Activated T-cell treated with anti-CD3 and anti-CD28 coated beads, Interleukin-2, amount 50 U/mL, for 24 hours (primary cell): ENCODE data around the gene MNAT1.
A peak's percentile ranks its signal among the peaks of the same experiment; 100 is the strongest.

Experiments used
- DNase-seq: peaks from one replicate; pipeline ENCODE4 v3.0.0-alpha.2; 2020
- H3K27ac Mint-ChIP-seq: 2 replicates; pipeline ENCODE4 v1.8.0; 2020; ENCODE audit warnings: mild to moderate bottlenecking, mixed read lengths
- H3K27me3 Mint-ChIP-seq: 2 replicates; pipeline ENCODE4 v1.8.0; 2020; ENCODE audit warnings: mixed read lengths
- H3K36me3 Mint-ChIP-seq: 2 replicates; pipeline ENCODE4 v1.8.0; 2020; ENCODE audit warnings: low read depth, mixed read lengths
- H3K4me1 Mint-ChIP-seq: 2 replicates; pipeline ENCODE4 v1.8.0; 2020; ENCODE audit warnings: low read depth, mixed read lengths
- H3K4me3 Mint-ChIP-seq: 2 replicates; pipeline ENCODE4 v1.8.0; 2020; ENCODE audit warnings: mild to moderate bottlenecking, moderate library complexity, mixed read lengths
- H3K9me3 Mint-ChIP-seq: 2 replicates; pipeline ENCODE4 v1.8.0; 2020; ENCODE audit warnings: mixed read lengths

Gene MNAT1

DNA sequence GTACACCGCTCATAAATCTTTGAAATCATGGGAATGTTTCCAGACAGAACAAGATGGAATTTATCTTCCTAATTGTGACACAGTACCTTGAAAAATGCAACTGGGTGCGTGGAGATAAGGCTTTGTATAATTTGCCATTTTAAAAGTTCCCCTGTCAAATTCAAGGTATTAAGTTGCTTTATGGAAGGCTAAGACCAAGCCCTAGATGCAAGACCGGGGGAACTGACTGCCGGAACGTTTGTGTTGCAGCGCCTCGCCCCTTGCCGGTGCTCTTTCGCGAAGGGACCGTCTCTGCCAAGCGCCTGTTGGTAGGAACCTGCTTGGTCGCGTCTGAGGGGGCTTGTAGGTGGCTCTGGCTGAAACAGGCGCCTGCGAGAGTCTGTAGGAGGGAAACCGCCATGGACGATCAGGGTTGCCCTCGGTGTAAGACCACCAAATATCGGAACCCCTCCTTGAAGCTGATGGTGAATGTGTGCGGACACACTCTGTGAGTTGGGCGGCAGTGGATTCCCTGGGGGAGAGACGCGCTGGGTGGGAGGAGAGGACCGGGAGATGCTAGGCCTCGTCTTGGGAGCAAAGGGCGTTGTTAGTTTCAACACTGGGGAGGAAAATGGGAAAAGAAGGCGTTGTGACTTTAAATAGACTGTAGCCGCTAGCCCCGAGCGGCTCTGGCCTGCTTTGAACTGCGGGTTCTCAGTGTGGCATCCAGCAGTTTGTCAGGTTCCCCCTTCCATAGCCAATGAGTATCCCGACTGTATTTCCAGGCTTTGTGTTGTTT is at the start of gene MNAT1:
MNAT1 (plus strand) TSS at position 297 of the 778 bp plus-strand sequence; CDS start at position 399, 102 bp downstream.
- Mint-ChIP-seq H3K27ac (peak within 1 kb of the TSS; percentile 92), H3K9me3 (no peaks in the 10 kb centered on the region), H3K36me3 (peaks cover 8% of the 10 kb centered on the region), H3K4me3 (peak within 1 kb of the TSS; percentile 93), H3K4me1 (peaks cover 22% of the 10 kb centered on the region), H3K27me3 (peaks cover 15% of the 10 kb centered on the region)
- DNase-seq = peak; percentile 89

- H3K27me3 Mint-ChIP-seq = peaks cover 24% of the 10 kb centered on the region
- no peak overlapping the region for H3K27ac Mint-ChIP-seq
- no peak overlapping the region for H3K4me3 Mint-ChIP-seq
- H3K36me3 Mint-ChIP-seq = no peaks in the 10 kb centered on the region
- no peaks in the 10 kb centered on the region for H3K4me1 Mint-ChIP-seq
- H3K9me3 Mint-ChIP-seq = no peaks in the 10 kb centered on the region
- DNase-seq = no peak
Observed at GRCh38 chr14:60686865-60687264, 47.7 kb upstream of the MNAT1 start.

- H3K36me3 Mint-ChIP-seq = no peaks in the 10 kb centered on the region
- no peaks in the 10 kb centered on the region for H3K9me3 Mint-ChIP-seq
- no peak for DNase-seq
- peaks cover 13% of the 10 kb centered on the region for H3K27me3 Mint-ChIP-seq
- no peaks in the 10 kb centered on the region for H3K4me1 Mint-ChIP-seq
- H3K27ac Mint-ChIP-seq = no peak overlapping the region
- no peak overlapping the region for H3K4me3 Mint-ChIP-seq
Observed at GRCh38 chr14:60691383-60692113, 43.0 kb upstream of the MNAT1 start.

- Mint-ChIP-seq H3K27me3 (peaks cover 36% of the 10 kb centered on the region), H3K9me3 (peaks cover 2% of the 10 kb centered on the region), H3K4me3 (no peak overlapping the region), H3K27ac (no peak overlapping the region), H3K4me1 (no peaks in the 10 kb centered on the region), H3K36me3 (no peaks in the 10 kb centered on the region)
- no peak for DNase-seq
Observed at GRCh38 chr14:60695327-60695726, 39.2 kb upstream of the MNAT1 start.

DNA sequence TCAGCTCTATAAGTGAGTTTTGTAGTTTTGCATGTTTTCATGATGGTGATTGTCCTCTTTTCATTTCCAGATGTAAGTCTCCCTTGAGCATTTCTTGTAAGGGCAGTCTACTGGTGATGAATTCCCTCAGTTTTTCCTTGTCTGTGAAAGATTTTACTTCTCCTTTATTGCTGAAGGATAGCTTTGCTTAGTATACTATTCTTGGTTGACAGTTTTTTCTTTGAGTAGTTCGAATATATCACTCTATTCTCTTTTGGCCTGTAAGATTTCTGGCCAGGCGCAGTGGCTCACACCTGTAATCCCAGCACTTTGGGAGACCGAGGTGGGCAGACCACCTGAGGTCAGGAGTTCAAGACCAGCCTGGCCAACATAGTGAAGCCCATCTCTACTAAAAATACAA is 34.0 kb upstream of the MNAT1 start:
- no peak overlapping the region for H3K4me3 Mint-ChIP-seq
- H3K4me1 Mint-ChIP-seq = no peaks in the 10 kb centered on the region
- H3K36me3 Mint-ChIP-seq = no peaks in the 10 kb centered on the region
- H3K27ac Mint-ChIP-seq = no peak overlapping the region
- H3K9me3 Mint-ChIP-seq = peaks cover 16% of the 10 kb centered on the region
- no peak for DNase-seq
- peaks cover 33% of the 10 kb centered on the region for H3K27me3 Mint-ChIP-seq

GRCh38 chr14:60705100-60705499 is 29.5 kb upstream of the MNAT1 start:
- Mint-ChIP-seq H3K9me3 (peaks cover 15% of the 10 kb centered on the region), H3K27ac (no peak overlapping the region), H3K27me3 (peaks cover 15% of the 10 kb centered on the region), H3K4me3 (no peak overlapping the region), H3K4me1 (no peaks in the 10 kb centered on the region), H3K36me3 (no peaks in the 10 kb centered on the region)
- DNase-seq = no peak

GRCh38 chr14:60707858-60708257 is 26.7 kb upstream of the MNAT1 start:
- no peak for DNase-seq
- Mint-ChIP-seq H3K9me3 (peaks cover 2% of the 10 kb centered on the region), H3K27ac (no peak overlapping the region), H3K27me3 (peaks cover 29% of the 10 kb centered on the region), H3K36me3 (no peaks in the 10 kb centered on the region), H3K4me1 (no peaks in the 10 kb centered on the region), H3K4me3 (no peak overlapping the region)

DNA sequence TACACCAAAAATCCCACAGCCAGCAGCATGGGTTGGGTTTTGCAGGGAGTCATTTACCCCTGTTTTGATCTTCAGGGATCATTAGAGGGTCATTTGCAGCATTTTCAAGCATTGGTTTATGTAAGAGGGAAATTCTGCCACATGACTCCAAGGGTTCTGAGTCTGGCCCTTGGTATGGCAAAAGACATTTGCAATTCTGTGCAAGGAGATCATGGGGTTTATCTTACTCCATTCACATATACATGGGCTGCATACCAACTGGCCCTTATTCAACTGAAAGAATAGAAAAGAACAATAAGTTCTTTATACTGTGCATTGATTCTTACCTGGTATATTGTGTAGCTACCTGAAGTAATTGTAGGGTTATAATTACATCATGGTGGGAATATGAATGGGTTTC is 24.1 kb upstream of the MNAT1 start:
- Mint-ChIP-seq H3K36me3 (no peaks in the 10 kb centered on the region), H3K27me3 (peaks cover 39% of the 10 kb centered on the region), H3K9me3 (no peaks in the 10 kb centered on the region), H3K4me3 (no peak overlapping the region), H3K27ac (no peak overlapping the region), H3K4me1 (no peaks in the 10 kb centered on the region)
- DNase-seq = no peak

DNA sequence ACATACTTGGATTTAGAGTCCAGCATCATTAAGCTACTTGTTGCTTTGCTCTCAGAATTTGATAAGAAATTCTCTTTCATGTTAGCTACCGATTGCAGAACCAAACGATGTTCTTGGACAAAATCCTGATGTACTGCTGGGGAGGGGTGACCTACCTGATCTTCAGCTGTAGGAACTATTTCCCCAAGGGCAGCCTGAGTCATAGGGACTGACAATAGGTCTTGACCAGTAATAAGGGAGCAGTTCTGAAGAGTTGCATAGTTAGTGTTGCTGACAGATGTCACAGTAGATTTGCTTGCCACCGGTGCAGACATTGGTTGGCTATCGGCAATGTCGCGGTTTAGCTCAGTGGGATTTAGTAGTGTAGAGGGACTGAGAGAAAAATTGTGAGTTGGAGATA is 21.0 kb upstream of the MNAT1 start:
- no peak overlapping the region for H3K27ac Mint-ChIP-seq
- no peak for DNase-seq
- no peaks in the 10 kb centered on the region for H3K9me3 Mint-ChIP-seq
- no peak overlapping the region for H3K4me3 Mint-ChIP-seq
- H3K4me1 Mint-ChIP-seq = no peaks in the 10 kb centered on the region
- no peaks in the 10 kb centered on the region for H3K36me3 Mint-ChIP-seq
- H3K27me3 Mint-ChIP-seq = peaks cover 41% of the 10 kb centered on the region

DNA sequence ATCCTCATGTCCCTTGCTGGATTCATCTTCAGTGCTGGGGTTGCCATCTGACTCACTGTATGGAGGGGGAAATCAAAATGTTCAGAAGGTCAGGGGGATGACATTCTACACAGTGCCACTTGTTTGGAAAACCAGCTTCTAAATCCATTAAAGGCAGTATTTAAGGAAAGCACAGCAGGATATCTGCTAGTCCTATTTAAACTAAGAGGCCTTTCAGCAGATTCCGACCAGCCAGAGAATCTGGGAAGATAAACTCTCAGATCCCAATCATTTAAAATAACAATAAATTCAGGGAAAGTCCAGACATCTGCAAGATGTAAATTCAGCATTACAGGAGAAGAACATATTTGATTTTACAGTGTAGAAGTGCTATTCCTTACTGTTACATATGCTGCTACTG is 14.2 kb upstream of the MNAT1 start:
- Mint-ChIP-seq H3K9me3 (no peaks in the 10 kb centered on the region), H3K4me3 (no peak overlapping the region), H3K27me3 (peaks cover 65% of the 10 kb centered on the region), H3K27ac (no peak overlapping the region), H3K36me3 (no peaks in the 10 kb centered on the region), H3K4me1 (peaks cover 20% of the 10 kb centered on the region)
- no peak for DNase-seq

DNA sequence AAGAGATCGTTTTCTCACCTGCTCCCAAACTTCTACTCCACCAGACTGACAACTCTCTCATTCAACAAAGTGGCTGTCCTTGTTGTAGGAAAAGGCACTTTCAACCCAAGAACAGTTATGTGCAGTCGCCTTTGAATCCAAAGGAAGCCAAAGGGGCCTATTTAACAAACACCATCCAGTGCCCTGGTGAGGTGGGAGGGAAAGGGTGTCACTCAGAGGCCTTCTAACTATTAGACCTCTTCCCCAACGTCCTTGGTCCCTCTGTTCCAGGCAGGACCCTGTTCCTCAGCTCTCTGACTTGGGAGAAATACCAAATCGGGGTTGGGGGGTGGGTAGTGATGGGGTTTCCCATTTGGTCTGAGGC is 13.6 kb upstream of the MNAT1 start:
- no peak for DNase-seq
- no peaks in the 10 kb centered on the region for H3K36me3 Mint-ChIP-seq
- H3K4me3 Mint-ChIP-seq = peak overlapping the region; percentile 67
- H3K27ac Mint-ChIP-seq = no peak overlapping the region
- H3K4me1 Mint-ChIP-seq = peaks cover 20% of the 10 kb centered on the region
- H3K9me3 Mint-ChIP-seq = no peaks in the 10 kb centered on the region
- H3K27me3 Mint-ChIP-seq = peaks cover 64% of the 10 kb centered on the region

DNA sequence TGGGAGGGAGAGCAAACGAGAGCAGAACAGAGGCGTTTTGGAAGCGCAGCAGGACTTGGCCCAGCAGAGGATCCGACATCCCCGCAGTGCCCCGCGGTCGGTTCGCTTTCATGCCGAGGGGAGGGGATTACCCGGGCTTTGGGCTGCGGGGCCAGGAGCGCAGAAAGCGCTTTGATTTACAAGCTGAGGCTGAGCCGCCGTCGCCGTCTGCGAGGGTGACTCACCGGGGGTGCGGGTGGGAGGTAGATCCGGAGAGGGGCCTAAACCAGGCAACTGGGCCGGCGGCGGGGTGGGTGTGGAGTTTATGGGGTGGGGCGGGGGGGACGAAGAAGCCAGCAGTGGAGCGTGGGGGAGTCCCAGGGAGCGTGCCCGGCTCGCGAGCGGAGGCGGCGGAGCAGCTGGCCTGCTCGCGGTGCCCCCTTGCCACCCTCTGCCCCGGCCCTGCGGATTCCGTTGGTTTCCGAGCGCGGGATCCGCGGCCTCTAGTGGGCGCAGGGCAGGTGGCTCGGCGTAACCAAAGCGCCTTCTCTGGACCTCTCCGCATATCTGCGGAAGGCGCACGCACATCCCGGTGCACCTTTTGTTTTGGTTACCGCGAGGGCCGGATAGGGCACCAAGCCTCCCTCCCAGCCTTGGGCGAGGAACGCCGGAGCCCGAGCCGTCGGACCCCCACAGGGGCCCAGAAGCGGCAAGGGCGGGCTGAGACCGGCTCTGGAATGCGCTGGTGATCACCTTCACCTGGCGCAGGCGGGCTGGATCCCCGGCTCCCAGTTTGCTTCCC is 13.0 kb upstream of the MNAT1 start:
- H3K4me1 Mint-ChIP-seq = peaks cover 20% of the 10 kb centered on the region

GRCh38 chr14:60722107-60722356 is 12.5 kb upstream of the MNAT1 start:
- DNase-seq = no peak
- H3K36me3 Mint-ChIP-seq = no peaks in the 10 kb centered on the region
- peaks cover 20% of the 10 kb centered on the region for H3K4me1 Mint-ChIP-seq
- H3K27me3 Mint-ChIP-seq = peaks cover 69% of the 10 kb centered on the region
- H3K4me3 Mint-ChIP-seq = peak overlapping the region; percentile 82
- H3K9me3 Mint-ChIP-seq = no peaks in the 10 kb centered on the region
- H3K27ac Mint-ChIP-seq = no peak overlapping the region

More for the DNA sequence above, 13.0 kb upstream of the MNAT1 start:
- no peaks in the 10 kb centered on the region for H3K9me3 Mint-ChIP-seq
- DNase-seq = peak; percentile 72
- peak overlapping the region; percentile 82 for H3K4me3 Mint-ChIP-seq
- H3K36me3 Mint-ChIP-seq = no peaks in the 10 kb centered on the region
- peaks cover 64% of the 10 kb centered on the region for H3K27me3 Mint-ChIP-seq
- H3K27ac Mint-ChIP-seq = no peak overlapping the region

DNA sequence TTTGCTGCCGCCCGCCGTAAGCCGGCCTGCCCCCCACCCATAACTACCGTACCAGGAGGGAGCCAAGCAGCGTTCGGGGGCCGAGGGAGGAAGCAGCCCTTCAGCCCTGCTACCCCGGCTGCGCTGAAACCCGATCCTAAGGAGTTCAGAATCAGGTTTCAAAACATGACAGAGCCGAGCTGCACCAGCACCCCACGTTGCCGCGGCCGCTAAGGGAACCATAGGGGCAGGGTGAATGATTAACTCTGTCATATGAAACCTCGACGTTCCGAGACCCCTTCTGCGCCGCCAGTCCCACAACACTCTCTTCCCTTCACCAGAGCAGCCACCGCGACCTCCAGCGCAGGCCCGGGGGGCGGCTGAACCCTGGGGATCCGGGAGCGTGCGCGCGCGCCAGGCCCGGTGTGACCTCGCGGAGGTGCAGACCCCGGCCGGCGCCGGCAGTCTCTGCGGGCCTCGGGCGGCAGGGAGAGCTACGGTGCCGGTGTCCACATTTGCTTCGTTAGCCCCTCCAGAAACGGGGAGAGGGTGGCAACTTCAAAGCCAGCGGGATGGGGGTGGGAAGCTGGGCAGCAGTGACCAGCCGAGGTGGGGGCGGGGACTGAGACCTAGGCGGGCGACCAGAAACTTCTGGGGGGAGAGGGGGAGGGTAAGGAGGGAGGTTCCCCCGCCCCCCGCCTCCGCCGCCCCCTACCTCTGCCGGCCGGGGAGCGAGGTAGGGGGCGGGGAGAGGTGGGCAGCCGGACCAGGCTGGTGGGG is 12.0 kb upstream of the MNAT1 start:
- peaks cover 20% of the 10 kb centered on the region for H3K4me1 Mint-ChIP-seq
- H3K4me3 Mint-ChIP-seq = peak overlapping the region; percentile 82
- DNase-seq = peak; percentile 47
- no peaks in the 10 kb centered on the region for H3K9me3 Mint-ChIP-seq
- no peak overlapping the region for H3K27ac Mint-ChIP-seq
- H3K36me3 Mint-ChIP-seq = no peaks in the 10 kb centered on the region
- H3K27me3 Mint-ChIP-seq = peaks cover 74% of the 10 kb centered on the region
